B cell (primary cell): ENCODE measurements around the gene NEURL2.

Experiments
- CTCF ChIP-seq: fragments of 200-600 bp; IDR thresholded peaks from one replicate; pipeline ENCODE4 v1.8.0; 2022; ENCODE audit warnings: antibody characterized with exemption, mild to moderate bottlenecking
- EZH2 ChIP-seq: IDR thresholded peaks from 2 replicates; pipeline ENCODE4 v1.6.1; 2012; ENCODE audit warnings: borderline replicate concordance, low read depth, mild to moderate bottlenecking, moderate library complexity, low read length; ENCODE audit not compliant: insufficient read depth, poor library complexity, severe bottlenecking

- no peak for TF ChIP-seq CTCF
- no peak for TF ChIP-seq EZH2
These were observed 31.1 kb downstream of the NEURL2 start for GRCh38 chr20:45859916-45860315.
